ENCODE data around the gene GEMIN4.
"Not testable (repeated sequence)": the region's sequence is repeated elsewhere in the genome, so short reads cannot be mapped to it uniquely, and the experiment has no call there.

GEMIN4 gene

GRCh38 chr17:778096-778495 lies 26.0 kb upstream of the GEMIN4 start:
- DNase-seq (ENCODE audit: low spot score) = no peak

DNA sequence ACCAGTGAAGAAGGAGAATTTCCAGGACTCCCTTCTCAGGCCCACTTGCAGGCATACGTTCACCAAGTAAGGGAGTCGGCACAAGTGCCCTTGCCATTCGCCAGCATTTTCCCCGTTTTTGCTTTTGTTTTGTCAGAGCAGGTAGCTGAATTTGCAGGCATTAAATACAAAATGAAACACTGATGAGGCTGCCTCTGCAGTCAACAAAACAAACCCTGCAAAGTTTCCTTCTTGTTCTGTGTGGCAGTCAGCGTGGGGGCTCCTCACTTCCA lies 22.2 kb upstream of the GEMIN4 start:
- DNase-seq (ENCODE audit: low spot score) = no peak

- peak; percentile 34 for DNase-seq (ENCODE audit: low spot score)
Observed at GRCh38 chr17:773467-774312, 21.6 kb upstream of the GEMIN4 start.

GRCh38 chr17:773016-773415 lies 21.0 kb upstream of the GEMIN4 start:
- no peak for DNase-seq (ENCODE audit: low spot score)

- DNase-seq (ENCODE audit: low spot score) = no peak
Observed at GRCh38 chr17:767076-767475, 15.0 kb upstream of the GEMIN4 start.

DNA sequence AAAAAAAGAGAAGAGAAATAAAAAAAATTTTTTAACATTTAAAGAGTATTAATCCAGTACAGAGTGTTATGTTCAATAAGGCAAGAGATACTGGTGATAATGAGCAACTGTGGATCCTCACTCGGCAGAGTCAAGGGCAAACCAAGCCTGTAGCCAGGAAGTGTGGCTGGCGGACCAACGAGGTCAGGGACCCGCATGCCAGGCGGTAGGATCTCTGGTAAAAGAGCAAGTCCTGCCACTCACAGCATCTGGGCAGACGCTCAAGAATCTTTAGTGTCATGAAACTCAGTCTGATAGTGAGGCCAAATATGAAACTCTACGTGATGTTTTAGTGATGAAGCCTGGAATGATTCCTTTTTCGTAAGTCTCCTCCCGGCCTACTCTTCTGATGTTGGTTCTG lies 8.3 kb upstream of the GEMIN4 start:
- DNase-seq (ENCODE audit: low spot score) = no peak

DNA sequence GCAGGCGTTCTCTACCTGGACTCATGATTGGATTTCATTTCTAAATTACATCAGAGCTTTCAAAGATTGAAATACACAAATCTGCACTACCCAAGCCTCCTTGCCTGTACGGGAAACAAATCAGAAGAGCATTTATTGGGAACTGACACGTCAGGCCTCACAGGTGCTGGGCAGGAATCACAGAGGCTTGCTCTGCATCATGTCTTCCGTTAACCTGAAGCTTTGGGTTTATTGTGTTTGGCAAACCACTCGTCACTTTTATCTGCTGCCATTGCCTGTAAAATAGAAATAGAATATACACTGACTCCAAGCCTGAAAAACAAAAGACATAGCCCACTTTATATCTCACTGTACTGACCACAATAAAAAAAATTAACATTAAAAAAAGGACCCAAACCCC lies 7.9 kb upstream of the GEMIN4 start:
- DNase-seq (ENCODE audit: low spot score) = no peak

DNA sequence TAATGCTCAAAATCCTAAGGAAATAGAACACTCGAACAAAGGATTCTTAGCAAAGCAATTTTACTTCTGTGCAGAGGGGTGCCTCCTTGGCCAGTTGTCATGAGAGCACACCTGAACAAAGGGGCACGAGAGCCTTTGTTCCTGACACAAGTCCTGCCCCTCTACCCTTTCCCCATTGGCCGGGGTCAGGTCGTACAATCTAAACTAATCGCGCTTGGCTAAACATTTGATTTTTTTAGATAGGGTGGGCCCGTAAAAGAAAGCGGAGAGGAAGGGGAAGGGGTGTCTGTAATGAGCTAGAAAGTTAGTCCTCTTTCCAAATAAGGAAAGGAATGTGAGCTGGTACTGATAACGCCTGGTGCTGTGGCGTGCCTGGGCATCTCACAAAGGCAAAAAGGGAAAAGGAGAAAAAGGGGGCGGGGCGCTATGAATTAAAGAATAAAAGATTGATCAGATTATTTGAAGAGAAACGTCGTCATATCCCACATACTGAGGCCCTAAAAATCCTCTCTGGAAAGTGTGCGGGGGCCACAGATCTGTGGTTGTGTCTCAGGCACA lies 4.0 kb upstream of the GEMIN4 start:
- not testable (repeated sequence) for DNase-seq (ENCODE audit: low spot score)

DNA sequence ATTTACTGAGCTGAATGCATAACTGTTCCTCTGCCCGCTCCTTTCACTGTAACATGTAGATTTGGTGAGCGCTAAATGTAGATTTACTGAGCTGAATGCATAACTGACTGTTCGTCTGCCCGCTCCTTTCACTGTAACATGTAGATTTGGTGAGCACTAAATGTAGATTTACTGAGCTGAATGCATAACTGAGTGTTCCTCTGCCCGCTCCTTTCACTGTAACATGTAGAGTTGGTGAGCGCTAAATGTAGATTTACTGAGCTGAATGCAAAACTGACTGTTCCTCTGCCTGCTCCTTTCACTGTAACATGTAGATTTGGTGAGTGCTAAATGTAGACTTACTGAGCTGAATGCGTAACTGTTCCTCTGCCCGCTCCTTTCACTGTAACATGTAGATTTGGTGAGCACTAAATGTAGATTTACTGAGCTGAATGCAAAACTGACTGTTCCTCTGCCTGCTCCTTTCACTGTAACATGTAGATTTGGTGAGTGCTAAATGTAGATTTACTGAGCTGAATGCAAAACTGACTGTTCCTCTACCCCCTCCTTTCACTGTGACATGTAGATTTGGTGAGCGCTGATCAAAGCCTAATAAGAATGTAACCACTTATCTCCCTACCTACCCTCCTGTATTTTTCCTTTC lies 3.4 kb upstream of the GEMIN4 start:
- not testable (repeated sequence) for DNase-seq (ENCODE audit: low spot score)

DNA sequence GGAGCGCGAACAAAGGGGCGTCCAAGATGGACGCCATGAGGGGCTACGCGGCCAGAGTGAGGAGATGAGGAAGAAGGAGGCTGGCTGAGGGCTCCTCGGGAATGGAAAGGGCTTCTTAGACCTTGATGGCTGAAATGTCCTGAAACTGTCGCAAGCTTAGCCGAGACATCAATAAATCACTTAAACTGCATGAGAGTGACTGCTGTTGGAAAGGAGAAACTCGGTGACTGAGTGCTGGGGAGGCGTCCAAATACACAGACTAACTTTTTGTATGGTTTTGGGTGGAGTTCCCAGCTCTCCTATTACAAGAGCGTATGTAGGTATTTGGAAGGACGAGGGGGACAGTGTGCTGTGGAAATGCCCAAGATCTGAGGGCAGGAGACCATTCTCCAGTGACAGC lies 1.4 kb upstream of the GEMIN4 start:
- no peak for DNase-seq (ENCODE audit: low spot score)

DNA sequence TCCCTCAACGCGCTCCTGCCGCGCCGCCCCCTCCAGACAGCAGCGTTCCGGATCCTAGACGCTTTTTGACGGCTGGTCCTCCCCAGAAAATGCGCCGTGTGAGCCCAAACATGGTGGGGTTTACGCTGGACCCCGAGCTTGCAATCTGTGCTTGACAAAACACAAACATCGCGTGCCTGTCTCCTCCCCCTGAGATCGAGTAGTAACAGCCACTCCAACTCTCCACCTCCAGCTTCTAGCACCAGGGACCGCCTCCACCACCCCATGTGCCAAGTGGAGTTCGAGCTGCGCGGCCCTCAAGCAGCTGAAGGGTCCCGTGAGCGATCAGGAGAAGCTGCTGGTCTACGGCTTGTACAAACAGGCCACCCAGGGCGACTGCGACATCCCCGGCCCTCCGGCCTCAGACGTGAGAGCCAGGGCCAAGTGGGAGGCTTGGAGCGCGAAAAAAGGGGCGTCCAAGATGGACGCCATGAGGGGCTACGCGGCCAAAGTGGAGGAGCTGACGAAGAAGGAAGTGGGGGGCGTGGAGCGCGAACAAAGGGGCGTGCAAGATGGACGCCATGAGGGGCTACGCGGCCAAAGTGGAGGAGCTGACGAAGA lies 656 bp upstream of the GEMIN4 start:
- DNase-seq (ENCODE audit: low spot score) = peak; percentile 49

GRCh38 chr17:751269-752001 lies 629 bp downstream of the GEMIN4 start:
- DNase-seq (ENCODE audit: low spot score) = no peak

DNA sequence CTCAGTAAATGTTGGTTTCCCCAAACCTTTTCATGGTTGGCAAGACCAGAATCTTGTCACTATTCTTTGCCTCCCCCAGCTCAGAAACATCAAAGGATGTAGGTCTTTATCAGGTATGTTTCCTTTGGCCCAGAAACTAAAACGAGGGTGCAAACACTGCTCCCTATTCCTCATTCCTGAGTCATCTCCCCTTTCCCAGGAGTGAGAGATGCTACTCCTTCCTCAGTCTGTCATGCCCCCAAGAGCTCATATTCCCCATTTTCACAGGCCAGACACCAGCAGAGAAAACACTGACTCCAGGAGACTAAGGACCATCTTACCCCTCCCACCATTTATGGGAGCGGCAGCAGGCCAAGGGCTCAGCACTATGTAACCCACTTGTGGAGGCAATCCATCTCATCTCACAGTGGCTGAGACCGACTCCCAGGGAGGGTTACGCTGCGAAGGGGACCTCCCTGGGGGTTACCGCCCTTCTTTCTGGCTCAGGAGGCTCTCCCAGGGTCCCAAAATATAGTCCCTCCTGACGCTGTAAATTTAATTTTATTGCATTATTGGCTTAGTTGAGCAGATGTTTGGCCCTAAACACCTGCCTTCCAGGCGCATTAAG lies 1.5 kb downstream of the GEMIN4 start:
- peak; percentile 44 for DNase-seq (ENCODE audit: low spot score)

DNA sequence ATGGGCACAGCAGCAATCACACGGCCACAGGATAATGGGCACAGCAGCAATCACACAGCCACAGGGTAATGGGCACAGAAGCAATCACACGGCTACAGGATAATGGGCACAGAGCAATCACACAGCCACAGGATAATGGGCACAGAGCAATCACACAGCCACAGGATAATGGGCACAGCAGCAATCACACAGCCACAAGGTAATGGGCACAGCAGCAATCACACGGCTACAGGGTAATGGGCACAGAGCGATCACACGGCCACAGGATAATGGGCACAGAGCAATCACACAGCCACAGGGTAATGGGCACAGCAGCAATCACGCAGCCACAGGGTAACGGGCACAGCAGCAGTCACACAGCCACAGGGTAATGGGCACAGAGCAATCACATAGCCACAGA lies 2.7 kb downstream of the GEMIN4 start:
- not testable (repeated sequence) for DNase-seq (ENCODE audit: low spot score)

- DNase-seq (ENCODE audit: low spot score) = not testable (repeated sequence)
Observed at GRCh38 chr17:748604-749003, 3.5 kb downstream of the GEMIN4 start.

- DNase-seq (ENCODE audit: low spot score) = no peak
Observed at GRCh38 chr17:746783-747629, 5.1 kb downstream of the GEMIN4 start.

GRCh38 chr17:746181-746580 lies 5.9 kb downstream of the GEMIN4 start:
- no peak for DNase-seq (ENCODE audit: low spot score)

- DNase-seq (ENCODE audit: low spot score) = no peak
Observed at GRCh38 chr17:745406-745805, 6.7 kb downstream of the GEMIN4 start.

DNA sequence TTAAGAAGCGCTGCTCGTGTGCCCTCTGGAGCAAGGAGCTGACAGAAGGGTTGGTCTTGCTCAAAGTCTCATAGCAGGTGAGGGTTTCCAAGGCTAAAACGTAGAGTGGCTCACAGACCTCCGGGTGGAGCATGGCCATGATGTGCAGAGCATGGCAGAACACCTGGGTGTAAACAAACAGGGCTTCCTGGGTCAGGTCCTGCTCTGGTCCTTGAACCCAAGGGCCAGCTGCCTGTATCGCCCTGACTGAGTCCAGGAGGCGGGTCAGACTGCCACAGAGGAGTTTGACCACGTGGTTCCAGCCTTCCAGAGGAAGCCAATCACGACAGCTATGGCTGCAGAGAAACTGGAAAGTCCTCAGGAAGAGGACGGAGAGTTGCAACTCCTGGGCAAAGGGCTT lies 7.1 kb downstream of the GEMIN4 start:
- no peak for DNase-seq (ENCODE audit: low spot score)

DNA sequence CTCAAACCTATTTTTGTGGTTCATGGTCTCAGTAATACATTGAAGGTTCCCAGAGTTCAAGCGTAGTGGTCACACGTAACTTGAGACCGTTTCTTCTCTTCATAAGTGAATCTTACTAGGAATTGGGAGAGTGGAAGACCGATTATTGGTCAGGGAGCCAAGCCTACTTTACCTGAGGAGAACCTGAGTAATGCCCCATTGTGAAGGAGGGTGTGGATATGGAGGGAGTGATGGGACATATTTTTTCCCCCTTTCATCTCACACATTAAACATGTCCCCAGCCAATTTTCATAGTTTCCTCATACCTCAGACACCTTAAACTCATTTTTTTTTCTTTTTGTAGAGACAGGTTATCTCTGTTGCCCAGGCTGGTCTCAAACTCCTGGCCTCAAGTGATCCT lies 8.9 kb downstream of the GEMIN4 start:
- no peak for DNase-seq (ENCODE audit: low spot score)

DNA sequence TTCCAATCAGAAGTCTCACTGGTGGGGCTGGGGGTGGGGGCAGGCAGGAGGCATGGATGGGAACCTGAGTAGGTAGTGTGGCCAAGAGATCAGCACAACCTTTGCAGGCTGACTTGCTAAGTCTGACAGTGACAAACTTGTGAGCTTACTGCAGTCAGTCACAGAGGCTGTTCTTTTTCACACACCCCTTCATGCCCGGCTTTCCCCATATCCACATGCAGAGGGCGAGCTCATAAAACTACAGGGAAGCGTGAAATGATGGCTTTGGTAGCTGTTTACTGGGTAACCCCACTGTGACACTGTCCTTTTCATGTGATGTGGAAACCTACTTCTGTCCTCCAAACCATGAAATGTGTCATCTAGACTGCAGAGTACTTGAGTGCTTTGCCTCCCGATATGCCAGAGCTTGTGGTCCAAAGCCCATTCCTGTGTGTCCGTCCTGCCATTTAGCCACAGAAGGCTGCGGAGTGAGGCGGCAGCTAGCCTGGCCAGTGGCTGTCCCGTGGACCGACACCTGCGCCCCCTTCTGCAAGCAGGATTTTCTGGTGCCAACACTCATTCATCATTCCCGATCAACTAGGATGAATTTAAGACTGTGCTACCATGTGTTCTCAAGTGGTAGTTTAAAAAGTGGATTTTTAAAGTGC lies 9.8 kb downstream of the GEMIN4 start:
- DNase-seq (ENCODE audit: low spot score) = no peak
